Measurements from ENCODE around the gene INPP5A.
"Not testable (repeated sequence)": the region's sequence is repeated elsewhere in the genome, so short reads cannot be mapped to it uniquely, and the experiment has no call there.

Gene INPP5A

DNA sequence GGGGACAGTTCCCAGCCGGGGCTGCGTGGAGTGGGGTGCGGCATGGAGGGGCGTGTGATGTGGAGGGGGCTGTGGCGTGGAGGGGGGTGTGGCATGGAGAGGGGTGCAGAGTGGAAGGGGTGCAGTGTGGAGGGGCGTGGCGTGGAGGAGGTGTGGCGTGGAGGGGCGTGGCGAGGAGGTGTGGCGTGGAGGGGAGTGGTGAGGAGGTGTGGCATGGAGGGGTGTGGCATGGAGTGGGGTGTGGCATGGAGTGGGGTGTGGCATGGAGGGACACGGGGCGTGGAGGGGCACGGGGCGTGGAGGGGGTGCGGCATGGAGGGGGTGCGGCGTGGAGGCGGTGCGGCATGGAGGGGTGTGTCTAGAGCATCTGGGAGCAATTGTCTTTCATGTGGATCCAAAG lies 214.8 kb downstream of the INPP5A start:
- no peak for DNase-seq

DNA sequence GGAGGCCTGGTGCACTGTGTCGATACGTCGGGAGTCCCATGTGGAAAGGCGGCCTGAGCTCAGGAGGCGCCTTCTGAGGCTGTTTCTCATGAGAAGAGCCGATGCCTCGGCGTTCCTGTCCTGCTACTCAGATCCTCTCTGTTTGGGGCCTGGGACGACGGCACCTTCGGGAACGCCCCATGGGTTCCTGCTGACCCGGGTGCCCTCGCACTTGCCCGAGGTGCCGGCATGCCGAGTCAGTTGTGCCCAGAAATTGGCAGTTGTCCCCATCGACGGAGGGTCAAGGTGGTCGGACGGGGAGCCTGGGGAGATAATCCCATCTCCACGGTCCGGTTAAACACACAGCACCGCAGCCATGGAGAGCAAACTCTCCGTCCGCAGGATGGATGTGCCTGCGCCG lies 215.4 kb downstream of the INPP5A start:
- DNase-seq = no peak

DNA sequence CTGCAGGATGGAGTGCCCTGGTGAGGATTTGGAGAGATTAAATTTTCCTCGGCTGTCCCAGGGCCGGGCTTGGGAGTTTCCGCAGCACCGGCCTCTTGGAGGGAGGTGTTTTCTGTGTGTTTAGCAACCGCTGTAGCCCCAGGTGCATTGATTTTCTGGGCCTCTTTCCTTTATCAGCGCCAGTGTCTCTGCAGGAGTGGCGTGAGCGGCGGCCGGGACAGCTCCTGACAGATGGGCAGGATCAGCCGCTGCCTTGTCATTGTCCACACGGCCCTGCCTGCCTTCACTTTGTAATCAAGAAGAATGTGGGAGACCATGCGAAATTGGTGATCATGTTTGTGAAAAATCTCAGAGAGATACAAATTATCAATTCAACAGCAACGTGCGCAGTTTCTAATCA lies 216.0 kb downstream of the INPP5A start:
- DNase-seq = no peak

DNA sequence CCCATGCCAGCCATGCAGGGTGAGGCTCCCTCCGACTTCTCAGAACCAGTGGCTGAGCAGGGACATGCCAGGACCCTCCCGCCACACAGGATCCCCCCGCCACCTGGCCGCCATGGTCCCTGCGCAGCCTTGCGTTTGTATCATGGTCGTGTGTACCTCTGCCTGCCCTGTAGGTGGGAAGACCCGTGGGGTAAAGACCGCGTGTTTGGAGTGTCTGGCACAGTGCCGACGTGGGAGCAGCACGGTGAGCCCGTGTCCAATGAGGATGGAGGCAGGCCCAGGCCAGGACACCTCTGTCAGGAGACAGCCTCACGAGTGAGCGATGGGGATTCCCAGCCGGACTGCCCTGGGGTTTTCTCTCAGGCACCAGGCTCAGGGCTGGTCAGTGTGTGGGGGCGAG lies 216.5 kb downstream of the INPP5A start:
- DNase-seq = no peak

DNA sequence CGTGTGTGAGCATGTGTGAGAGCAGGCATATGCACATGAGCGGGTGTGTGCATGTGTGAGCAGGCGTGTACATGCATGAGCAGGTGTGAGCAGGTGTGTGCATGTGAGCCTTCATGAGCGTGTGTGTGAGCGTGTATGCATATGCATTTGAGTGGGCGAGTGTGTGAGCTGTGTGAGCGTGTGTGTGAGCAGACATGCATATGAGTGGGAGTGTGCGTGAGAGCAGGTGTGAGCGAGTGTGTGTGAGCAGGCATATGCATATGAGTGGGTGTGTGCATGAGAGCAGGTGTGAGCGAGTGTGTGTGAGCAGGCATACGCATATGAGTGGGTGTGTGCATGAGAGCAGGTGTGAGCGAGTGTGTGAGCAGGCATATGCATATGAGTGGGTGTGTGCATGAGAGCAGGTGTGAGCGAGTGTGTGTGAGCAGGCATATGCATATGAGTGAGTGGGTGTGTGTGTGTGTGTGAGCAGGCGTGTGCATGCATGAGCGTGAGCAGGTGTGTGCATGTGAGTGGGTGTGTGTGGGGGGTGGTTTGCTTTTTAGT lies 217.7 kb downstream of the INPP5A start:
- no peak for DNase-seq

DNA sequence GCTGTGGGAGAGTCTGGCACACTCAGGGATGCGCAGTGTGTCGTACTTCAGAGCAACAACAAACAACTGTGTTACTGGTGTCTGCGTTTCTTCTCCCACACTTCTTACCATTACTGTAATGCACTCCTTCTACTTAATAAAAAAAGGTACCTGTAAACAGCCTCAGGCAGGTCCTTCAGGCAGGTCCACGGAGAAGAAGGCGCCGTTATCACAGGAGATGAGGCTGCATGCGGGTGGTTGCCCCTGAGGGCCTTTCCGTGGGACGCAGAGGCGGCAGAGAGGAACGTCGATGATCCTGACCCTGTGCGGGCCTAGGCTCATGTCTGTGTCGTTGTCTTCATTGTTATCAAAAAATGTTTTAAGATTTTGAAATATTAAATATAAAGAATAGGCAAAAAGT lies 219.0 kb downstream of the INPP5A start:
- no peak for DNase-seq

DNA sequence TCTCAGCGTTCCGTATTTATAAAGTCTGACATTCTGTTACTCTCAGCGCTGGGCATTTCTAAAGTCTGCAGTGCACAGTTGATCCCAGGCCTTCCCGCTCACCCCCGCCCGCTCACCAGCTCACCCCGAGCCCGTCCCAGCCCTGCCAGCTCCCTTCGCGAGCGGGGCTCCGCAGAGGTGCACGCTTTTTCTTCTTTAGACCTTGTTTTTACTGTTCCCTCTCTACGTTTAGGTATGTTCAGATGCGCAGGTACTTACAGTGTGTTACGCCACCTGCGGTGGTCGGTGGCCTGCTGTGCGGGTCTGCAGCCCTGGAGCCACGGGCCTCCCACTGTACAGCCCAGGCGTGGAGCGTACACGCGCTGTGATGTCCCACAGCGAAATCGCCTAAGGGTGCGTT lies 219.6 kb downstream of the INPP5A start:
- DNase-seq = no peak

DNA sequence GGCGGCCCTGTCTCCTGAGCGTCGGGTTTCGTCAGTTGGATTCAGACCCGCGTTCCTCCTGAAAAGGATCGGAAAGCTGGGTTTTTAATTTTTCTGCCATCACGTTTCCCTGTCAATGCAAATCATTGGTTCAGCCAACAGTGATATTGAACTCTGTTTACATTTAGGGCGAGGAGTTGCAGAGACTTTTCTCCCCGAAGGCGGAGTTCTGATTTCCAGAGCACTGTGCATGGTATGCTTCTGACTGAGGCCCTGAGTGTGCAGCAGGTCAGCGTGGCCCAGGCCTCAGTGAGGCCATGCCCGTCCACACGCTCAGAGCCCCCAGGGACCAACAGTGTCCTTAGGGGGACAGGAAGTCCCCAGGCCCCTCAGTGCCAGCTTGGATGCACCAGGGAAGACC lies 221.3 kb downstream of the INPP5A start:
- no peak for DNase-seq

DNA sequence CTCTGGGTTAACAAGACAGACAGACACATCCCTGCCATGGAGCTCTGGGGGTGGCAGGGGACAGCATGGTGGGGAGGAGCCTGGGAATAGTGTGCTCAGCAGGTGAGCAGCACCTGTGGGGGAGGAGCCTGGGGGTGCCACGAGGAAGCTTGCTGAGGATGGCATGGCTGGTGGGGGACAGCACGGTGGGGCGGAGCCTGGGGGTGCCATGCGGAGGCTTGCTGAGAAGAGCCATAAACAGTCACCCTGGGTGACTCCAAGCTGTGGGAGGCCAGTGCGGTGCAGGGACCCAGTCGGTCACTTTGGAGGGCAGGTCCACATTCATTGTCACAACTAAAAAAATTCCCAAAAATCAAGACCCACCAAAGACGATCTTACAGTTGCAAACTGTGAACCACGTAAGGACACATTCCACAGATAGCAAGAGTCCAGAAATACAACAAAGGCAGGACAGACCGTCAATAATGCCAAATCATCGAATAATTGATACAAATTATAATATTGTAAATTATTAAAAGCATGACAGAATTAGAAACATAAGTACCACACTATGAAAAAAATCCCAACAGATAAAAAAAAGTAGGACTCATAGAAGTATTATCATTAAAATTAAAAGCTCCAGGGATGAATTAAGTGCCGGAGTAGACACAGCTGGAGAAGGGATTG lies 223.9 kb downstream of the INPP5A start:
- no peak for DNase-seq

DNA sequence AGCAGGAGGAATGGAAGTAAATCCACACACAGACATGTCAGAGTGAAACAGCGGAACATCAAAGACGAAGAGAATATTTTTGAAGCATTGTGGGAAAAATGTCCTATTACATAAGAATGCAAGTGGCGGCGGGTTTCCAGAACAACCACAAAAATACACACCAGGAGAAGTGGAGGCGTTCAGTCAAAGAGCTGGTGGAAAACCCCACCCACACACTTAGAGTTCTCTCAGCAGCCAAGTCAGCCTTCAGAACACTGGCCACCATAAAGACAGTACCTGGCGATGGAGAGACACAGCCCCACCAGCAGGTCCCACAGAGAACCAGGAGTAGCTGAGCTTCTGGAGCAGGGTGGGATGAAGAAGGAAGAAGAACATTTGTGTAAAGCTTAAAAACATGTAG lies 224.7 kb downstream of the INPP5A start:
- DNase-seq = no peak

DNA sequence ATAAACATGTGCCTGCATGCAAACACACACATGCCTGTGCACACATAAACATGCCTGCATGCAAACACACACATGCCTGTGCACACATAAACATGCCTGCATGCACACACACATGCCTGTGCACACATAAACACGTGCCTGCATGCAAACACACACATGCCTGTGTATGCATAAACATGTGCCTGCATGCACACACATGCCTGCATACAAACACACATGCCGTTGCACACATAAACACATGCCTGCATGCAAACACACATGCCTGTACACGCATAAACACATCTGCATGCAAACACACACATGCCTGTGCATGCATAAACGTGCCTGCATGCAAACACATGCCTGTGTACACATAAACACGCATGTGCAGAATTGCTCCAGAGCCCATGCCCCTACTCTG lies 226.0 kb downstream of the INPP5A start:
- DNase-seq = no peak

DNA sequence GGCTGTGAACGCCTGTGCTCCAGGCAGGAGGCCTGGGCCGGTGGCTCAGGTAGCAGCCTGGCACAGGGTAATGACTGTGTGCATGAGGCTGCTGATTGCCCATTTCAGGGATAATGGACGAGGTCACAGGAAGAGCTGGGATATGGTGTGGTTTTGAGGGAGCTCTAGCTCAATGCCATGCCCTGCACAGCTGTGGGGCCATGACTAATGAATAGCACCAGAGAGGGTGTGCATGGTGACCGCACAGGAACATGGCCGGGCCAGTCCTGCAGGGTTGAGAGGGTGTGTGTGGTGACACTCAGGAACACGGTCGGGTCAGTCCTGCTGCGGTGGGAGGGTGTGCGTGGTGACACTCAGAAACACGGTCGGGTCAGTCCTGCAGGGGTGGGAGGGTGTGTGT lies 226.5 kb downstream of the INPP5A start:
- DNase-seq = no peak

DNA sequence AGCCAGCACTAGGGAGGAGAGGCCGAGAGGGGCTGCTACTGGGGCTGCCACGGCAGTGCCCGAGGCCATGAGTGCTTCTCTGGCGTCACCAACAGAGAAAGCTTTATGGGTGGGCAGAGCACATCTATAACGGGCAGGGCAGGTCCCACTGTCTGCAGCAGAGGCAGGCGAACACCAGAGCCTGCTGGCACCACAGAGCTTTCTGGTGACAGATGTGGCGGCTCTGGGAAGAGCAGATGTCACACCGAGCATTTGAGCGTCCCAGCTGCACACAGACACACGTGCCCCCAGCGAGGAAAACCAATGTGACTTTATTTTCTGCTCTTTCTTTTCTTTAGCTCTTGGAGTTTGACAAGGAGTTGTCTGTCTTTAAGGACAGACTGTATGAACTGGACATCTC lies 227.8 kb downstream of the INPP5A start:
- no peak for DNase-seq

DNA sequence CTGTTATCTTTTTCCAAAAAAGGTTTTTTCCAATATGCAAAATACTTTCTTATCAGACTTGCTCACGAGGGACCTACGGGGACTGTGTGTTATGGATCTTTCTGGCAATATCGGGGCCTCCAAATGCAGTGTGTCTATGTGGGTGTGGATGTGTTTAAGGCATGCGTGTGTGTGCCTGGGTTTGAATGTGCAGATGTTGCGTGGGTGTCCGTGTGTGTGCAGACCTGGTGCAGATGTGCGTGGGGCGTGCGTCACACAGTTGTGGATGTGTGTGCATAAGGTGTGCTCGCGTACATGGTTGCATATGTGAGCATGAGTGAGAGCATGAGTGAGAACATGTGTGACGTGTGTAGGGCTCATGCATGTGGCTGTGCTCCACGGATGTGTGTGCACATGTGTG lies 228.7 kb downstream of the INPP5A start:
- DNase-seq = no peak

DNA sequence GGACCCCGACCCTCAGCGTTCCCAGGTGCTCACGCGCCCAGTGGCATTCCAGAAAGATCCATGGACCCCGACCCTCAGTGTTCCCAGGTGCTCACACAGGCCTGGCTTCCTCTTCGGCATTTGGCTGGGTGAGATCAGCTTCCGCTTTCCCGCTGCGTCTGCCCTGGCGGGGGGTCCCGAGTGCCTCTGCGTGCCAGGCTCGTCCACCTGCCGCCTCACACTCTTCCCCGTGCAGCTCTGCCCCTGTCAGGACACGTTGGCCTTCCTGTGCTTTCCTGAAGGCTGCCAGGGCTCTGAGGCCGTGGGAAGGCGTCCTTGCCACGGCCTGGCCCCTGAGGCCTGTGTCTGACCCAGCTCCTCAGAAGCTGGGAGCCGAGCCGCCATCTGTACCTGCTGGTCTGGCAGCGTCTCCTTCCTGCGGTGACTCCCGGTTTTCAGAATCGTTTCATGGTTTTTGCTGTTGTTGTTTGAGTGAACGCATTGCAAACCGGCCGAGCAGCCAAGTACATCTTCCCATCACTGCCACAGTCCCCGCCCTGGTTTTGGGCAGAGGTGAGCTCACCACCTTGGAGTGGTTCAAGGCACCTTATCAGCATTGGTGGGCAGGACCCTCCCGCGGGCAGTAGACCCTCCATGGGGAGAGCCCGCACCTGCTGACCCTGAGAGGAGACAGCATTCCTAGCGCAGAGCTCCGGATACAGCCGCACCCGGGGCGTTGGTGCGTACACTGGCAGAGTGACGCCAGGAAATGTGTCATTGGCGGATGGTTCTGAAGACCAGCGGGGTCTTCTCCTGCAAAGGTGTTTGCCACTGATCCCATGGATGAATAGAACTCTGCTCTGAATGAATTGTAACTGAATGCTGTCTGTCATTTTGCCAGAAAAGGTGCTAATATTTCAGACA lies 231.0 kb downstream of the INPP5A start:
- DNase-seq = no peak

DNA sequence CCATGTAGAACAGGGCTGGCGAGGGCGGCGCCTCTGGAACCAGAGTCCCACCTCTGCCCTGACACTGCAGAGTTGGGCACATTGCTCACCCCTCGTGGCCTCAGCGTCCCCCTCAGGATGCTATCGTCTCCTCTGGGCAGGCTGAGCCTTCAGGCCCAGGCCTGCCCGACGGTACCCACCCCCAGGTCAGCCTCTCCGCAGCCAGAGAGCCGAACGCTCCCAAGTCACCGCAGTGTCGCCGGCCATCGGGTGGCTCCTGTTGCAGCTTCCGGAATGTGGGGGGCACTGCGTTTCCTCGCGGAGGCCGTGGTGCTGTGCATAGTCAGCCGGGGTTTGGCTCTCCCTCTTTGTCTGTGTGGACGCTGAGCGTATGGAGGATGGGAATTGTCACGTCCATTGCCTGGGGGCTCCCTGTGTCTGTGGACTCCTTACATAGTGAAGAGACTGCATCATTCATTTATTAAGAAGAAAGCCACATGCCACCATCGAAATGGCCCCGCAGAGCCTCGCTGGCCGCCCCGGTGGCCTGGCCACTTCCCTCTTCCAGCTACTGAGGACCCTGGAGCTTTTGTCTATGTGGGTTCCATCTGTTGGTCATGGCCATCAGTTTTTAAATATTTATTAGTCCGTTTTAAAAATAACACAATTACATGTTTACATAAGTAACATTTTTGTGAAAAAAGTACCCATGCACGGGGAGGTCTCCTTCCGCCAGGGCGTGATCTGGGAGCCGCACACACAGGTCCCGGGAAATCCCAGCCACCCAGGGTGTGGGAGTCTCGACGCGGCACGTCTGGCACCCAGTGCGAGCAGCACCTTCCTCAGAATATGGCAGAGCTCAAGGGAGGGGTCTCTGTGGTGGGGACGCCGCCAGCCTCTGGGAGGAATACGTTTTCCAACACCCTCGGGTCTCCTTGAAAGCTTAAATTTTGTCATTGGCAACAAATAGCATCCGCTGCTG lies 232.8 kb downstream of the INPP5A start:
- no peak for DNase-seq

DNA sequence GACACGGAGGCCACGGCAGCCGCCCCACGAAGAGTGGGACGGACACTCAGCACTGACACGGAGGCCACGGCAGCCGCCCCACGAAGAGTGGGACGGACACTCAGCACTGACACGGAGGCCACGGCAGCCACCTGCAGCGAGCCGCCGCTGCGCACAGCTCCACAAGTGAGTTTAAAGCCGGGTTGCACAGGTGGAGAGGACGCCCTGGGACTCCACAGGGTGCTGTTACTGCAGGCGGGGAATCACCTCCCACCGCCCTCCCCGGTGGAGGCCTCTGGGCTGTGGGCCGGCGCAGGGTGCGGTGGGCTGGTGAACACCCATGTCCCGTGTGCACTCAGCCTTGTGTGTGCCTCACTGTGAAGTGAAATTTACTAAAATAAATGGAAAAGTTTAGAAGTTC lies 235.2 kb downstream of the INPP5A start:
- DNase-seq = not testable (repeated sequence)

DNA sequence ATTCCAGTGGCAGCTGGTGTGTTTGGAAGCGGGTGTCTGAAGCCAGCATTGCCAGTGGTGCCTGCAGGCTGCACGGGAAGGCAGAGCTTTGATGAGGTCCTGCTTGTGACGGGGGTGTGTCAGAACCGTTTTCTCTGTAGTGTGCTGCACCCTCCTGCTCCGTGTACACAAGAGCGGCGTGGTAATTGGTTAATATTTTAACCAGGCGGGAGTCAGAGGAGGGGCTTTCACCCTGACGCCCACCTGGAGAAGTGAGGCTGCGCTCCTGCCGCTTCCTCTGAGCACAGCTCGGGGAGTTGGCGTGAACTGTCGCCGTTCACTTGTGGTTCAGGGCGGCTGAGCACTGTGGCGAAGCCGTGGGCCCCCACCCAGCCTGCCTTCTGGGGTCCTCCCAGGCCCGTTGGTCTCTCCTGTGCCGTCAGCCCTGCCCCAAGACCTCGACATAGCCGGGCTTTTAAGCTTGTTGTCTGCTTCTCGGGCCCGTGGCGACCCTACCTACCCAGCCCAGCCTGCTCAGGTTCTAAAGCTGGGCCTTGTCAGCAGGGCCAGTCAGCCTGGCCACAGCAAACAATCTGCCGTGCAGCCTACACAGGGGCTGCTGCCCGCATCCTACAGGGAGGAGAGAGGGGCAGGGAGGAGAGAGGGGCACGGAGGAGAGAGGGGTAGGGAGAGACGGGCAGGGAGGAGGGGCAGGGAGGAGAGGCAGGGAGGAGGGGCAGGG lies 236.8 kb downstream of the INPP5A start:
- no peak for DNase-seq

DNA sequence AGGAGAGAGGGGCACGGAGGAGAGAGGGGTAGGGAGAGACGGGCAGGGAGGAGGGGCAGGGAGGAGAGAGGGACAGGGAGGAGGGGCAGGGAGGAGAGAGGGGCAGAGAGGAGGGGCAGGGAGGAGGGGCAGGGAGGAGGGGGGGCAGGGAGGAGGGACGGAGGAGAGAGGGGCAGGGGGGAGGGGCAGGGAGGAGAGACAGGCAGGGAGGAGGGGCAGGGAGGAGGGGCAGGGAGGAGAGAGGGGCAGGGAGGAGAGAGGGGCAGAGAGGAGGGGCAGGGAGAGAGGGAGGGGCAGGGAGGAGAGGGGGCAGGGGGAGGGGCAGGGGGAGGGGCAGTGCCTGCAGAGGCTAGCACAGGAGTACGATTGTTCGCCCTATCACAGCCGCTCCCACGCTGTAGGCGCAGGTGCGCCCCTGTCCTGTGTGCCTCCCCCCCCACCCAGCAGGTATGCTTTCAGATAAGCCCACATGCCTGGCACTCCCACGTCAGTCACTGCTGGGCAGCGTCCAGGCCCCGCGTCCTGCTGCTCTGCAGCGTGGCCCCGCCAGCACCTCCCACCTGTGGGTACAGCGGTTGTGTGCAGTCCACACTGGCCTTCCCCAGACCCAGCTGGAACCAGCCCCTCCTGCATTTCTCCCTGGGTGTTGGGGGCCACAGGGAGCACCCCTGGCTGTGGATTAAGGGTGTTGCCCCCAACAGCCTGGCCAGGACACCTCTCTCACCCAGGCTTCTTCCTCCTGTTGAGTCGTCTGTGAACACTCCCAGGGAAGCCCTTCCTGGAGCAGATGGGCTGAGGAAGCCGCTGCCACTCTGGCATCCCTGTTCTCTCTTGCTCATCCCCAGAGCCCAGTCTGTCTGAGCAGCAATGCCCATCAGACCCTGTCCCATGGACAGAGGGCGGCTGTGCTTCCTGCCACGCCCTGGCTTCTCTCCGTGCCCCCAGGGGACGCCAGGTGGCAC lies 237.6 kb downstream of the INPP5A start:
- no peak for DNase-seq

DNA sequence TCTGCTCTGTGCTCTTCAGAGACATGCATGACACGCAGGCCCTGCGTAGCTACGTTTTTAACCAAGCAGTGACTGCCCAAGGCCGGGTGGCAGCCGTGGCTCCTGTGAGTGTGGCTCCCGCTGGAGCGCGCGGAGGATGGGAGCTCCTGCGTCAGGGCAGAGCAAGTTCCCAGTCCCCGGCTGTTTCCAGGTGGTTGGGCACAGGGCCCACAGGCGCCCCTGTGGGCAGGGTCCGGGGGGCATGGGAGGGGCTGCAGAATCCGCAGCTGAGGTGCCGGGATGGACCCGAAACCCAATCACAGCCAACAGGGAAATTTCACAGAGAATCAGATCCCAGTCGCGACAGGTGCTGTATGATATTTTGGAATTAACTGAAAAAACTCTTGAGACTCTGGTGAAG lies 238.6 kb downstream of the INPP5A start:
- no peak for DNase-seq

DNA sequence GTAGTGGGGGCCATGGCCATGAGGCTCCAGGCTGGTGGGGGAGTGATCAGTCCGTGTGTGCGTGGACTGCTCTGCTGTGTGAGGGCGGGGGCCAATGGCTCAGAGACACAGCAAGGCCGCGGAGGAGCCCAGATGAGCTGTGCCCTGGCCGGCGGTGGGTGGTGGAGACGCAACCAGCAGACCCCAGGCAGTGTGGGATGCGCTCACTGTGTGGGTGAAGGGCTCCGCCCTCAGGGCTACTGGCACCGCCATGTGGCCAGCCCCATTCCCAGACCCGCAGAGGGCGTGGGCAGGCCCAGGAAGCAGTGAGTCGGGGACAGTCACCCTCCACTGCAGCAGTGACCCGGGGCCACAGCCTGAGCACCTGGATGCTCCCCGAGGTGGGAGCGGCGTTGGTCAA lies 239.2 kb downstream of the INPP5A start:
- no peak for DNase-seq
